Hepatocyte (in vitro differentiated cells): ENCODE data around the gene SHOX. TPM values are rescaled to one million over a fixed set of nuclear protein-coding genes. Genes with fewer than 3 reads are reported as not detected.

Experiments used
- DNase-seq: peaks from one replicate; pipeline ENCODE4 v3.0.0-alpha.2; 2016; ENCODE audit warnings: low spot score
- H2AFZ ChIP-seq: fragments of 200-600 bp; sonication (generic); 2 replicates; pipeline ENCODE4 v1.6.0; 2016; ENCODE audit warnings: antibody characterized with exemption, mild to moderate bottlenecking
- H3K27ac ChIP-seq: fragments of 200-600 bp; sonication (generic); 2 replicates; pipeline ENCODE4 v1.5.1; 2016; ENCODE audit warnings: mild to moderate bottlenecking
- H3K27me3 ChIP-seq: fragments of 200-600 bp; sonication (generic); 2 replicates; pipeline ENCODE4 v1.6.1; 2016
- H3K36me3 ChIP-seq: fragments of 200-600 bp; sonication (generic); replicated peaks from 2 replicates; pipeline ENCODE4 v1.5.1; 2016; ENCODE audit warnings: low read depth; ENCODE audit not compliant: insufficient read depth
- H3K4me1 ChIP-seq: fragments of 200-600 bp; sonication (generic); 2 replicates; pipeline ENCODE4 v1.5.1; 2016; ENCODE audit warnings: mild to moderate bottlenecking, moderate library complexity; ENCODE audit not compliant: insufficient read depth
- H3K4me2 ChIP-seq: fragments of 200-600 bp; sonication (generic); 2 replicates; pipeline ENCODE4 v1.6.0; 2016
- H3K4me3 ChIP-seq: fragments of 200-600 bp; sonication (generic); 2 replicates; pipeline ENCODE4 v1.5.1; 2016; ENCODE audit warnings: mild to moderate bottlenecking
- H3K79me2 ChIP-seq: fragments of 200-600 bp; sonication (generic); 2 replicates; pipeline ENCODE4 v1.6.0; 2017; ENCODE audit warnings: mild to moderate bottlenecking
- H3K9me2 ChIP-seq: fragments of 200-600 bp; sonication (generic); replicated peaks from 2 replicates; pipeline ENCODE4 v1.6.0; 2017; ENCODE audit warnings: mild to moderate bottlenecking; ENCODE audit not compliant: insufficient read depth
- H3K9me3 ChIP-seq: fragments of 200-600 bp; sonication (generic); 2 replicates; pipeline ENCODE4 v1.5.1; 2016; ENCODE audit warnings: low read depth, mild to moderate bottlenecking
- H4K20me1 ChIP-seq: fragments of 200-600 bp; sonication (generic); 2 replicates; pipeline ENCODE4 v1.6.0; 2016; ENCODE audit warnings: mild to moderate bottlenecking; ENCODE audit not compliant: insufficient read depth, poor library complexity, severe bottlenecking
- EZH2 ChIP-seq: fragments of 200-600 bp; sonication (generic); IDR thresholded peaks from 2 replicates; pipeline ENCODE4 v1.6.1; 2016; ENCODE audit warnings: antibody characterized with exemption, mild to moderate bottlenecking, borderline replicate concordance
- EZH2phosphoT487 ChIP-seq: fragments of 200-600 bp; sonication (generic); IDR thresholded peaks from one replicate; pipeline ENCODE4 v1.6.1; 2018; ENCODE audit warnings: antibody characterized with exemption, mild to moderate bottlenecking, low read depth, moderate library complexity; ENCODE audit not compliant: unreplicated experiment, severe bottlenecking
- WGBS: methylation state at CpG from one replicate; pipeline ENCODE4 v1.1.6; 2016; ENCODE audit warnings: low lambda C conversion rate; ENCODE audit errors: missing lambda C conversion rate; 5-methylcytosine and 5-hydroxymethylcytosine counted together
- polyA plus RNA-seq: library from polyadenylated mRNA; unstranded; fragments of >200 nt; fragmentation: Nextera tagmentation; extraction: Ambion mirVana; gene quantifications from 2 replicates; pipeline ENCODE4 v1.2.1, GENCODE V29; 2016
- total RNA-seq: library from RNA; depleted of rRNA; stranded (reverse); fragments of >200 nt; gene quantifications from 2 replicates; pipeline ENCODE4 v1.2.3, GENCODE V29; 2014
- TF ChIP-seq, protein P1 (sequence below): fragments of 200-600 bp; sonication (generic); IDR thresholded peaks from 2 replicates; pipeline ENCODE4 v1.5.1; 2016; ENCODE audit warnings: antibody characterized with exemption, mild to moderate bottlenecking; ENCODE audit not compliant: poor library complexity

The SHOX gene
- total and polyA plus RNA-seq, 2 experiments from 2014 or later, result 0.10 TPM; not detected in 1

- no peak for DNase-seq
- Histone ChIP-seq H3K79me2 (no peaks in the 10 kb centered on the region), H4K20me1 (no peaks in the 10 kb centered on the region), H3K36me3 (no peaks in the 10 kb centered on the region), H3K4me2 (no peak overlapping the region), H3K4me3 (no peak overlapping the region), H3K27ac (no peak overlapping the region), H3K9me3 (no peaks in the 10 kb centered on the region), H2AFZ (no peak overlapping the region), H3K4me1 (no peaks in the 10 kb centered on the region), H3K27me3 (no peaks in the 10 kb centered on the region), H3K9me2 (no peaks in the 10 kb centered on the region)
- 98% methylated on average over 18 of the region's 18 CpGs for WGBS
- TF ChIP-seq, protein P1, sequence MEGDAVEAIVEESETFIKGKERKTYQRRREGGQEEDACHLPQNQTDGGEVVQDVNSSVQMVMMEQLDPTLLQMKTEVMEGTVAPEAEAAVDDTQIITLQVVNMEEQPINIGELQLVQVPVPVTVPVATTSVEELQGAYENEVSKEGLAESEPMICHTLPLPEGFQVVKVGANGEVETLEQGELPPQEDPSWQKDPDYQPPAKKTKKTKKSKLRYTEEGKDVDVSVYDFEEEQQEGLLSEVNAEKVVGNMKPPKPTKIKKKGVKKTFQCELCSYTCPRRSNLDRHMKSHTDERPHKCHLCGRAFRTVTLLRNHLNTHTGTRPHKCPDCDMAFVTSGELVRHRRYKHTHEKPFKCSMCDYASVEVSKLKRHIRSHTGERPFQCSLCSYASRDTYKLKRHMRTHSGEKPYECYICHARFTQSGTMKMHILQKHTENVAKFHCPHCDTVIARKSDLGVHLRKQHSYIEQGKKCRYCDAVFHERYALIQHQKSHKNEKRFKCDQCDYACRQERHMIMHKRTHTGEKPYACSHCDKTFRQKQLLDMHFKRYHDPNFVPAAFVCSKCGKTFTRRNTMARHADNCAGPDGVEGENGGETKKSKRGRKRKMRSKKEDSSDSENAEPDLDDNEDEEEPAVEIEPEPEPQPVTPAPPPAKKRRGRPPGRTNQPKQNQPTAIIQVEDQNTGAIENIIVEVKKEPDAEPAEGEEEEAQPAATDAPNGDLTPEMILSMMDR, result no peak
- TF ChIP-seq EZH2phosphoT487, result no peak
- TF ChIP-seq EZH2, result no peak
Measured at GRCh38 chrX:663841-664240, 33.2 kb downstream of the SHOX start.

DNA sequence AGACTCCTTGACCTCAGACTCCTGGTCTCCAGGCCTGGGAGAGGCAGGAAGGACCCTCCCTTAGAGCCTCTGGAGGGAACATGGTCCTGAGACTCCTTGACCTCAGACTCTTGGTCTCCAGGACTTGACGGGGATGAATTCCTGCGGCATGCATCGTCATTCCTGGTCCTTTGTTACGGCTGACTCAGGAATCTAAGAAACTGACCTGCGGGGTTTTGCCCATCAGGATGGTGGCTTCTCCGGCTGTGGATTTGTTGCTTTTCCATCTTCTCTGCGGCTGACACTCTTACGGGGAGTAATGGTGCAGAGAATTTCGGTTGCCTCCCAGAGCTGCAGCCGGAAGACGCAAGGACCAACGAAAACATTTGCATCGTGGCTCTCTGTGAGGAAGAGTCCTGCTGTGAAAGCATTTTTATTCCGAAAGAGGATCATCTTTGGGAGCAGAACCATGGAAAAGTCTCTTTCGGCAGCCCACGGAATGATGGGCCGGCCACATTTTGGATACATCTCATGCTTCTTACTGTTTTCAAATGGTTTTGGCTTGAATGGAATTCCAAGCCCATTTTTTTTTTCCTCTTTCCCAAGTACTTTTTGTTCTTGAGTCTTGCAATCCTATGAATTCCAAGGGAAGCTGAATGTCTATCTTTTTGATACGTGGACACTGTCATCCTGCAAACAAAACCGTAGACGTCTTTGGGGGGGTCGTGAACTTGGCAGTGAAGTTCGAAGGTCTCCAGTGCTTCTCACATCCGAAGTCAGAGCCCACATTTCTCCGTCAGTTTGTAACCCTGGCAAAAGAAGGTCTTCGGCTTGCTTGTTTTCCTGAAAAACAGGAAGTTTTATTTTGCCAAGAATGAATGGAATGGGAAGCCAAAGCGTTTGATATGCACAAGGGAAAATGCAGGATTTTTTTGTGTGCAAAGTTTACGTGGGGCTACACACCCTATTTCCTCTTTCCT lies 36.5 kb downstream of the SHOX start:
- TF ChIP-seq EZH2 (no peak), EZH2phosphoT487 (no peak)
- TF ChIP-seq, protein P1, result no peak
- H3K4me3 ChIP-seq, result no peak overlapping the region
- H2AFZ ChIP-seq, result no peak overlapping the region

DNA sequence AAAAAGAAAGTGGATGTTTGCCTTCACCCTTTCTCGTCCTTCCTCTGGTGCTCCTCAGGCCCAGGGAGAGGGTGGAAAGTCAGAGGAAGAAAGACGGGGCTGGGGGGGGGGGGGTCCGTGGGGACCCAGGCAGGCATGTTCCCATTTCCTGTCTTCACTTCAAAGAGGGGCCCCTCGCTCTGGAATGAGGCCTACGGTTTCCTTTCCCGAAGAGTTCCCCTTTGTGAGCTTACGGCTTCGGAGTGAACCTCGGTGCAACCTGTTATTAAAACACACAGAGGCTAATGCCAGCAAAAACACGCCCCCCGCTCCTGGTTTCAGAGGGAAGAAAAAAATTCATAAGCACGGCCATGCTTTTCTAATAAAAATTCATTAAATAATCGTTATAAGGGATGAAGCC lies 40.1 kb downstream of the SHOX start:
- TF ChIP-seq, protein P1, result no peak
- TF ChIP-seq EZH2 (no peak), EZH2phosphoT487 (no peak)

More for the DNA sequence above, 36.5 kb downstream of the SHOX start:
- no peaks in the 10 kb centered on the region for H3K9me2 ChIP-seq
- 61% methylated on average over 27 of the region's 27 CpGs for WGBS
- no peaks in the 10 kb centered on the region for H3K36me3 ChIP-seq
- H4K20me1 ChIP-seq, result no peaks in the 10 kb centered on the region
- H3K4me1 ChIP-seq, result no peaks in the 10 kb centered on the region
- H3K79me2 ChIP-seq, result no peaks in the 10 kb centered on the region
- no peaks in the 10 kb centered on the region for H3K27me3 ChIP-seq
- no peak overlapping the region for H3K27ac ChIP-seq
- H3K4me2 ChIP-seq, result no peak overlapping the region
- DNase-seq, result no peak
- no peaks in the 10 kb centered on the region for H3K9me3 ChIP-seq

More for the DNA sequence above, 40.1 kb downstream of the SHOX start:
- Histone ChIP-seq H3K9me2 (no peaks in the 10 kb centered on the region), H3K4me1 (no peaks in the 10 kb centered on the region), H3K9me3 (no peaks in the 10 kb centered on the region), H3K4me3 (no peak overlapping the region), H4K20me1 (no peaks in the 10 kb centered on the region), H3K36me3 (no peaks in the 10 kb centered on the region), H3K79me2 (no peaks in the 10 kb centered on the region), H3K27ac (no peak overlapping the region), H3K4me2 (no peak overlapping the region), H2AFZ (no peak overlapping the region), H3K27me3 (no peaks in the 10 kb centered on the region)
- DNase-seq, result no peak
- 37% methylated on average over 13 of the region's 13 CpGs for WGBS
